ENCODE data around the gene KLF9. TPM values are rescaled to one million over a fixed set of nuclear protein-coding genes. Genes with fewer than 3 reads are reported as not detected.
"Not testable (repeated sequence)": the region's sequence is repeated elsewhere in the genome, so short reads cannot be mapped to it uniquely, and the experiment has no call there.

Gene KLF9
- total RNA-seq, 1 donor from 2014 or later: 91.0 TPM

DNA sequence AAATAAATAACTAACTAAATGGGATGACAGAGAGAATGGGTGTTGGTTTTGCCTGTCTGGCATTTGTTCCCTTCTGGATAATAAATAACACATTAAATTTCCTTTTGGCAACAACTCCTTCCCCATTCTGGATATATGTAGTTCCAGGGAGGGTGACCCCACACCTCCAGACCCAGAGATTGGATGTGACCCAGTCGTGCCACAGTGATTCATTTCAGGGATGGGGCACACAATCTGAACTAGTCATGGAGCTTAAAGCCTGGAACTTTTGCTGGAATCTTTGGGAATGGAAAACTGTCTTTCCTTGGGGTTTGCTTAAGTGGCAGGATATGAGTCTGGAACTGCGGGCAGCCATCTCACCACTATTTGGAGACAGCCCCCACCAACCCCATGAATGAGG is 11.3 kb downstream of the KLF9 start:
- Histone ChIP-seq H3K4me1 (peaks cover 95% of the 10 kb centered on the region), H3K36me3 (peaks cover 5% of the 10 kb centered on the region), H3K9me3 (no peaks in the 10 kb centered on the region), H3K27ac (peak overlapping the region; percentile 21), H3K4me3 (no peak overlapping the region), H3K27me3 (no peaks in the 10 kb centered on the region)
- TF ChIP-seq, protein P1, sequence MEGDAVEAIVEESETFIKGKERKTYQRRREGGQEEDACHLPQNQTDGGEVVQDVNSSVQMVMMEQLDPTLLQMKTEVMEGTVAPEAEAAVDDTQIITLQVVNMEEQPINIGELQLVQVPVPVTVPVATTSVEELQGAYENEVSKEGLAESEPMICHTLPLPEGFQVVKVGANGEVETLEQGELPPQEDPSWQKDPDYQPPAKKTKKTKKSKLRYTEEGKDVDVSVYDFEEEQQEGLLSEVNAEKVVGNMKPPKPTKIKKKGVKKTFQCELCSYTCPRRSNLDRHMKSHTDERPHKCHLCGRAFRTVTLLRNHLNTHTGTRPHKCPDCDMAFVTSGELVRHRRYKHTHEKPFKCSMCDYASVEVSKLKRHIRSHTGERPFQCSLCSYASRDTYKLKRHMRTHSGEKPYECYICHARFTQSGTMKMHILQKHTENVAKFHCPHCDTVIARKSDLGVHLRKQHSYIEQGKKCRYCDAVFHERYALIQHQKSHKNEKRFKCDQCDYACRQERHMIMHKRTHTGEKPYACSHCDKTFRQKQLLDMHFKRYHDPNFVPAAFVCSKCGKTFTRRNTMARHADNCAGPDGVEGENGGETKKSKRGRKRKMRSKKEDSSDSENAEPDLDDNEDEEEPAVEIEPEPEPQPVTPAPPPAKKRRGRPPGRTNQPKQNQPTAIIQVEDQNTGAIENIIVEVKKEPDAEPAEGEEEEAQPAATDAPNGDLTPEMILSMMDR (IDR thresholded peaks at IDR 0.05): no peak
- intact Hi-C loops (cut with DNase I): loop anchor here (10.0 kb wide), 1 partner anchor 202 kb away; no protein-coding TSS in a partner anchor
- DNase-seq (no peak), ATAC-seq (no peak)

DNA sequence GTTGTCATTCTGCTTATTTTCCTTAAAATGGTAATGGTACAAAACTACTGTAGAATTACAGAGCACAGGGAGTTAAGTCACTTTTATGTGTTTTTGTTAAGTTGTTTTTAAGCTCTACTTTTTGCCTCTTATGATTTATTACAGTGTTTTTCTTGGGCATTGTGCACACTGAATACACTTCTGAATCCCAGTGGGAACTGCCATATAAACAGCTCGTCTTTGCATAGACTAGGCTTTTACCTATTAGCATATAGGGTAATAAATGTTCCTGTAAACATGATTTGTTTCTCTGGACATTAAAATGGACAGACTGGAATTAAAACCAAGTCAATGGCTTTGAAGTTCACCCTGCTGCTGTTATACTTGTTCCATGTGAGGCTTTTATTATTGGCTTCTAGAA is 12.2 kb downstream of the KLF9 start:
- ATAC-seq: no peak
- no peak for DNase-seq
- H3K4me3 ChIP-seq: no peak overlapping the region
- peaks cover 95% of the 10 kb centered on the region for H3K4me1 ChIP-seq
- H3K36me3 ChIP-seq: no peaks in the 10 kb centered on the region
- no peaks in the 10 kb centered on the region for H3K9me3 ChIP-seq
- H3K27ac ChIP-seq: no peak overlapping the region
- no peaks in the 10 kb centered on the region for H3K27me3 ChIP-seq
- intact Hi-C loops (cut with DNase I): loop anchor here (10.0 kb wide), 1 partner anchor 203 kb away; no protein-coding TSS in a partner anchor
- TF ChIP-seq, protein P1 (IDR thresholded peaks at IDR 0.05): no peak

DNA sequence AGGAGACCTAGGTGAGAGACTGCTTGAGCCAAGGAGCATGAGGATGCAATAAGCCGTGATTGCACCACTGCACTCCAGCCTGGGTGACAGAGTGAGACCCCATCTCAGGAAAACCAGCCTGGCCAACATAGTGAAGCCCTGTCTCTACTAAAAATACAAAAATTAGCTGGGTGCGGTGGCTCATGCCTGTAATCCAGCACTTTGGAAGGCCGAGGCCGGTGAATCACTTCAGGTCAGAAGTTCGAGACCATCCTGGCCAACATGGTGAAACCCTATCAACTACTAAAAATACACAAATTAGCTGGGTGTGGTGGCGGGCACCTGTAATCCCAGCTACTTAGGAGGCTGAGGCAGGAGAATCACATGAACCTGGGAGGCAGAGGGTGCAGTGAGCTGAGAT is 13.2 kb downstream of the KLF9 start:
- not testable (repeated sequence) for ATAC-seq, H3K27ac ChIP-seq, H3K9me3 ChIP-seq, H3K4me3 ChIP-seq, H3K27me3 ChIP-seq, DNase-seq, H3K36me3 ChIP-seq
- intact Hi-C loops (cut with DNase I): loop anchor here (10.0 kb wide), 1 partner anchor 204 kb away; no protein-coding TSS in a partner anchor
- peaks cover 94% of the 10 kb centered on the region for H3K4me1 ChIP-seq

GRCh38 chr9:70400107-70400892 is 14.2 kb downstream of the KLF9 start:
- ATAC-seq (no peak), DNase-seq (no peak)
- no peak overlapping the region for H3K27ac ChIP-seq
- H3K9me3 ChIP-seq: no peaks in the 10 kb centered on the region
- TF ChIP-seq, protein P1 (IDR thresholded peaks at IDR 0.05): no peak
- H3K36me3 ChIP-seq: no peaks in the 10 kb centered on the region
- H3K4me3 ChIP-seq: no peak overlapping the region
- intact Hi-C loops (cut with DNase I): loop anchor here (10.0 kb wide), 1 partner anchor 205 kb away; no protein-coding TSS in a partner anchor
- H3K27me3 ChIP-seq: no peaks in the 10 kb centered on the region
- peaks cover 92% of the 10 kb centered on the region for H3K4me1 ChIP-seq

DNA sequence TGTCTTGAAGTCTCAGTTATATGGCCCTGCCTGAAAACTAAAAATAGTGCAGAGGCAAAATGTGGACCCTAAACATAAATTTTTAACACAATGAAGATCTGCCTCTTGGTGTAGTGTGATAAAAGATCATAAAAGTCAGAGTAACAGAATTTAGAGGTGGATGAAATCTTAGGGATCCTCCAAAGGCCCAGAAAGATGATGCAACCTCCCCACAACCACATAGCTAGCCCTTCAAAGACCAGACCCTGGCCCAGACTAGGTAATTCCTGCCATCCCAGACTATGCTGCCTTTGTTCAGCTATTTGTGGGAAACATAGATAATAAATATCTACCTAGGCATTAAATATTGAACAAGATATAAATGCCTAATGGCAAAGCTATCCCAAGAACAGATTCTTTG is 15.3 kb downstream of the KLF9 start:
- Histone ChIP-seq H3K27me3 (no peaks in the 10 kb centered on the region), H3K4me1 (peaks cover 87% of the 10 kb centered on the region), H3K36me3 (no peaks in the 10 kb centered on the region), H3K27ac (peak overlapping the region; percentile 26), H3K9me3 (no peaks in the 10 kb centered on the region), H3K4me3 (no peak overlapping the region)
- DNase-seq (no peak), ATAC-seq (no peak)
- intact Hi-C loops (cut with DNase I): no loop called here
- TF ChIP-seq, protein P1 (IDR thresholded peaks at IDR 0.05): no peak

DNA sequence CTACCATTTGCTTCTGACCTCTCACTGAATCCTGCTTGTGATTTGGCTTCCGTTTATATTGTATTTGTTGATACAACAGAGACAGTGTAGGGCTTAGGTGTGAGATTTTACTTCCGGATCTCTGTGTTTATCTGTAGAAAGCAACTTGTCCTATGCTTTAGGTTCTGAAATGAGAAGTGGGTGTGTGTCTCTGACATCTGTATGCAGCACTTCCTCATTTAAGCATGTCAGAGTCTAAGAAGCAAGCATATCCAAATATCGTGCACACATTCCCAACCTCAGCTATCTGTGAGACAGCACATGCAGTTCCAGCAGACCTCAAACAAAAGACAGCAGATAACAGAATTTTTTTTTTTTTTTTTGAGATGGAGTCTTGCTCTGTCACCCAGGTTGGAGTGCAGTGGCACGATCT is 16.3 kb downstream of the KLF9 start:
- peak; percentile 86 for ATAC-seq
- intact Hi-C loops (cut with DNase I): no loop called here
- H3K27ac ChIP-seq: peak overlapping the region; percentile 26
- DNase-seq: no peak
- H3K36me3 ChIP-seq: no peaks in the 10 kb centered on the region
- TF ChIP-seq, protein P1 (IDR thresholded peaks at IDR 0.05): no peak
- H3K27me3 ChIP-seq: no peaks in the 10 kb centered on the region
- H3K4me1 ChIP-seq: peaks cover 86% of the 10 kb centered on the region
- no peak overlapping the region for H3K4me3 ChIP-seq
- H3K9me3 ChIP-seq: no peaks in the 10 kb centered on the region
